HG03060 (cell line): Measurements from ENCODE around the gene RECK.

Experiments used
- ATAC-seq: cut with Tn5 transposase; IDR thresholded peaks from one replicate; pipeline ENCODE4 v1.9.1; 2021; ENCODE audit warnings: low read depth, moderate number of reproducible peaks; ENCODE audit not compliant: unreplicated experiment

RECK gene

DNA sequence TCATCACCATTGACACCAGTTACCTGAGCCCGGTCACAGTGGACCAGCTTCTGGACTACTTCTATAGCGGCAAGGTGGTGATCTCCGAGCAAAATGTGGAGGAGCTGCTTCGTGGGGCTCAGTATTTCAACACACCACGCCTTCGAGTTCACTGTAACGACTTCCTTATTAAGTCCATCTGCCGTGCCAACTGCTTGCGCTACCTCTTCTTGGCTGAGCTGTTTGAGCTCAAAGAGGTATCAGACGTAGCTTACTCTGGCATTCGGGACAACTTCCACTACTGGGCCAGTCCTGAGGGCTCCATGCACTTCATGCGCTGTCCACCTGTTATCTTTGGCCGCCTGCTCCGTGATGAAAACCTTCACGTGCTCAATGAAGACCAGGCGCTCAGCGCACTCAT lies 133.0 kb downstream of the RECK start:
- ATAC-seq, result no peak

DNA sequence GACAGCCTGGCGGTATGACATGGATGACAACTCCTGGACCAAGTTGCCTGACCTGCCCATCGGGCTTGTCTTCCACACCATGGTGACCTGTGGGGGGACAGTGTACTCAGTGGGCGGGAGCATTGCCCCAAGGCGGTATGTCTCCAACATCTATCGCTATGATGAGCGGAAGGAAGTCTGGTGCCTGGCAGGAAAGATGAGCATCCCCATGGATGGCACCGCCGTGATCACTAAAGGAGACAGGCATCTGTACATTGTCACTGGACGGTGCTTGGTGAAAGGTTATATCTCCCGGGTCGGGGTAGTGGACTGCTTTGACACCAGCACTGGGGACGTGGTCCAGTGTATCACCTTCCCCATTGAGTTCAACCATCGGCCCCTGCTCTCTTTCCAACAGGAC lies 133.8 kb downstream of the RECK start:
- ATAC-seq, result no peak

DNA sequence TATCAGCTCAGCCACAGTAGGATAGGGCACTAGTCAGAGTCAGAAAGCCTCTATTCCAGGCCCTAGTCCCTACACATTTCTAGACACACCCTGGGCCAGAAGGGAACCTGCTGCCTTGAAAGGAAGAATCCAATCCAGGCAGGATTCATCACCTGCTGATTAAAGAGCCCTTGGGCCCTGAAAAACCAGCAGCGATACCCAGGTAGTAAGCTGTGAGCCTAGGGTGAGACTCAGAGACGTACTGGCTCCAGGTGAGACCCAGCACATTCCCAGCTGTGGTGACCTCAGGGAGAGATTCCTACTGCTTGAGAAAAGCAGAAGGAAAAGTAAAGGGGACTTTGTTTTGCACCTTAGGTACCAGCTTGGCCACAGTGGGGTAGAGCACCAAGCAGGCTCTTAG lies 137.1 kb downstream of the RECK start:
- no peak for ATAC-seq
